Thymus (tissue), 11 donors: ENCODE results near the gene LEFTY1. TPM values are rescaled to one million over a fixed set of nuclear protein-coding genes. Genes with fewer than 3 reads are reported as not detected.
A peak's percentile ranks its signal among the peaks of the same experiment; 100 is the strongest.

Experiments
- DNase-seq, 9 donors: peaks; one replicate each; pipeline ENCODE4 v3.0.0-alpha.2; 2013; ENCODE audit warnings: low spot score in 9 of 9, low read depth in 6 of 9, missing footprints in 1 of 9
- H3K27ac ChIP-seq, 2 donors: one replicate each; pipeline ENCODE4 v1.5.1; 2013; ENCODE audit warnings: control low read depth in 1 of 2, low read depth in 1 of 2, low read length in 1 of 2, mild to moderate bottlenecking in 1 of 2, moderate library complexity in 1 of 2
- H3K27me3 ChIP-seq, 2 donors: one replicate each; pipeline ENCODE4 v1.5.1; 2013; ENCODE audit warnings: low read length in 1 of 2; ENCODE audit not compliant: control insufficient read depth in 2 of 2, insufficient read depth in 1 of 2
- H3K36me3 ChIP-seq, 2 donors: one replicate each; pipeline ENCODE4 v1.5.1; 2013; ENCODE audit warnings: low read length in 1 of 2, mild to moderate bottlenecking in 1 of 2, moderate library complexity in 1 of 2; ENCODE audit not compliant: control insufficient read depth in 2 of 2, insufficient read depth in 2 of 2
- H3K4me1 ChIP-seq, 2 donors: one replicate each; pipeline ENCODE4 v1.5.1; 2013; ENCODE audit warnings: low read length in 2 of 2; ENCODE audit not compliant: control insufficient read depth in 2 of 2, insufficient read depth in 2 of 2
- H3K4me3 ChIP-seq, 2 donors: one replicate each; pipeline ENCODE4 v1.5.1; 2013; ENCODE audit warnings: low read length in 2 of 2, control low read depth in 1 of 2, mild to moderate bottlenecking in 1 of 2
- H3K9me3 ChIP-seq, 2 donors: one replicate each; pipeline ENCODE4 v1.5.1; 2013; ENCODE audit warnings: low read length in 1 of 2, mild to moderate bottlenecking in 1 of 2; ENCODE audit not compliant: control insufficient read depth in 2 of 2, insufficient read depth in 1 of 2
- WGBS: extraction: QIAGEN DNeasy Blood & Tissue Kit; methylation state at CpG from one replicate; pipeline ENCODE4 v1.1.7; 2013; 5-methylcytosine and 5-hydroxymethylcytosine counted together
- polyA plus RNA-seq: library from polyadenylated mRNA; stranded (reverse); fragments of 200-250 nt; gene quantifications from one replicate; pipeline ENCODE4 v1.2.3, GENCODE V29; 2013
- total RNA-seq: library from RNA; stranded (reverse); fragments of 120-200 nt; gene quantifications from one replicate; pipeline ENCODE4 v1.2.4, GENCODE V29; 2013
- donor health status: healthy.

Gene LEFTY1
- total and polyA plus RNA-seq, 2 donors, result 0.47 to 1.2 TPM

DNA sequence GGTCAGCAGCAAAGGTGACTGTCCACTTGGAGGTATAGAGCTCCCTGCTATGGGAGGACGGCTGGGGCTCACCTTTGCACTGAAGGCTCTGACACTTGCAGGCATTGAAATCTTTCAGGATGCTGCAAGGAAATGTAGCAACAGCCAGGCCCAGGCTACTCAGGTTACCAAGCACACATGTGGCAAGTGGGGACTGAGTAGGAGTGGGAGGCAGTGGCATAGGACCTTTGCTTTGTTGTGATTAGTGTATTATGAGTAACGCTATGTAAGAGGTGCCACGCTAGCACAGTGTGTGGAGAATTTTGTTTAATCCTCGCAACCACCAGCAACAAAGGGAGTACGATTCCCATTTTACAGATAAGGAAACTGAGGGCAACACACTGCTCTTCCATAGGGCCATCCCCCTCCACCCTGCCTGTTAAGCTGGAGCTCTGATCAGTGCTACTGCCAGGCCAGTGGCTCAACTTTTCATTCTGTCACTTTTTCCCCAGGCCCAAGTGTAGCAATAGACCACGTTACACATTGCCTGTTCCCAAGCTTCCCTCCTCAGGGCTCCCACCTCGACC, 28.0 kb downstream of the LEFTY1 start:
- no peak overlapping the region for H3K27ac ChIP-seq

DNA sequence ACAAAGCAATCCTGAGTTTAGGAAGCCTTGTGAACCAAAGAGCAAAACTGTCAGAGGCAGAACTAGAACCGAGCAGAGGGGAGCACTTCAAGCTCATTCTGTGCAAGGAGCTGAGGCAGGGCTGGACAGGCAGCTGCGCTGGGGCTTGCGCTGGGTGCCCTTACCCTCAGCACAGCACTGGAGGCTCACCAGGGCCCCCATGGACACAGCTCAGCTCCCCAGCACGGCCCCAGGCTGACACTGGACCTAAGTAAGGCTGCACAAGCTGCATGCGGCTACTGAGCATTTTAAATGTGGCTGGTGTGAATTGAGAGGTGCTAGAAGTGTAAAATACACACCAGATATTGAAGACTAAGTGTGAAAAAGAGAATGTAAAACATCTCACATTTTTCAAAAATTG, 28.8 kb downstream of the LEFTY1 start:
- no peak for DNase-seq
- 98% methylated on average over 5 of the region's 5 CpGs for WGBS

More for the DNA sequence above, 28.0 kb downstream of the LEFTY1 start:
- Histone ChIP-seq H3K9me3 (no peaks in the 10 kb centered on the region), H3K4me1 (peaks cover 7 to 18% of the 10 kb centered on the region in 2 donors), H3K4me3 (no peak overlapping the region), H3K27me3 (no peaks in the 10 kb centered on the region), H3K36me3 (peaks cover 73 to 89% of the 10 kb centered on the region in 2 donors)
- 98% methylated on average over 7 of the region's 7 CpGs for WGBS
- no peak for DNase-seq

DNA sequence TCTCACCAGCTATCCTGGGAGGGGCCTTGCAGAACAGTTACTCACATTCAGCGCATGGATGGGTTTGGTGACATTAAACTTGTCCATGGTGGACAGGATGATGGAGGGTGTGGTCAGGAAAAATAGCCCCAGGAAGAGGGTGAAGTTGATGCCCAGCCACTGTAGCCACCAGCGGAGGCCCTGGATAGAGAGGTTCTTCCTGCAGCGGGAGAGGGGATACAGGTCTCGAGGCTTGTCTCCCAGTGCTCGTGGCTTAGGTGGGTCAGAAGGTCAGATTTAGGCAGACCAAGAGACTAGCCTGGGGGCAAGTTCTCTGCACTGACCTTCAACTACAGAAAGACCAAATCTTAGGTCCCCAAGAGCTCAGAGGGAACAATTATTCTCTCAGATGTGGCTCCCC, 29.8 kb downstream of the LEFTY1 start:
- peaks cover 0 to 20% of the 10 kb centered on the region in 2 donors for H3K4me1 ChIP-seq
- WGBS, result 99% methylated on average over 5 of the region's 5 CpGs
- H3K27me3 ChIP-seq, result no peaks in the 10 kb centered on the region
- no peaks in the 10 kb centered on the region for H3K9me3 ChIP-seq
- DNase-seq, result no peak
- H3K27ac ChIP-seq, result no peak overlapping the region
- peaks cover 71 to 88% of the 10 kb centered on the region in 2 donors for H3K36me3 ChIP-seq
- H3K4me3 ChIP-seq, result no peak overlapping the region

More for the DNA sequence above, 28.8 kb downstream of the LEFTY1 start:
- Histone ChIP-seq H3K27me3 (no peaks in the 10 kb centered on the region), H3K4me1 (peaks cover 0 to 18% of the 10 kb centered on the region in 2 donors), H3K4me3 (no peak overlapping the region), H3K9me3 (no peaks in the 10 kb centered on the region), H3K36me3 (peaks cover 68 to 88% of the 10 kb centered on the region in 2 donors), H3K27ac (no peak overlapping the region)

DNA sequence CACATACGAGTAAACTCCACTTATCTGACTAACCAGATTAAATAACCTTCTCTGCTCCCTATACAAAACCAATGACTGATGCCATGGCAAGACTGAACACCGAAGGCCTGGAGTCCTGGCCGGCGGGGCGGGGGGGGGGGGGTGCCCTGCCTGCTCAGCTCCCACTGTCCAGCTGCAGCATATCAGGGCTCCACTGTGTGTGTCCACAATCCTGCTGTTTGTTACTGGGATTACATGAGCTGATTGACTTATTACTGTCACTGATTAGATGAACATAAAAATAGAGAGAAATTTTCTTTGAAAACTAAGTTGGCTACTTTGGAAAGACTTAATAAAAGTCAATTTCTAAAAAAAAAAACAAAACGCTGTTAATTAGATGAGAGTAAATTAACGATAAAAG, 31.7 kb downstream of the LEFTY1 start:
- no peak for DNase-seq
- no peak overlapping the region for H3K27ac ChIP-seq
- peaks cover 72 to 90% of the 10 kb centered on the region in 2 donors for H3K36me3 ChIP-seq
- no peaks in the 10 kb centered on the region for H3K9me3 ChIP-seq
- no peaks in the 10 kb centered on the region for H3K27me3 ChIP-seq
- WGBS, result 90% methylated on average over 7 of the region's 7 CpGs
- no peak overlapping the region for H3K4me3 ChIP-seq
- H3K4me1 ChIP-seq, result peaks cover 0 to 30% of the 10 kb centered on the region in 2 donors

DNA sequence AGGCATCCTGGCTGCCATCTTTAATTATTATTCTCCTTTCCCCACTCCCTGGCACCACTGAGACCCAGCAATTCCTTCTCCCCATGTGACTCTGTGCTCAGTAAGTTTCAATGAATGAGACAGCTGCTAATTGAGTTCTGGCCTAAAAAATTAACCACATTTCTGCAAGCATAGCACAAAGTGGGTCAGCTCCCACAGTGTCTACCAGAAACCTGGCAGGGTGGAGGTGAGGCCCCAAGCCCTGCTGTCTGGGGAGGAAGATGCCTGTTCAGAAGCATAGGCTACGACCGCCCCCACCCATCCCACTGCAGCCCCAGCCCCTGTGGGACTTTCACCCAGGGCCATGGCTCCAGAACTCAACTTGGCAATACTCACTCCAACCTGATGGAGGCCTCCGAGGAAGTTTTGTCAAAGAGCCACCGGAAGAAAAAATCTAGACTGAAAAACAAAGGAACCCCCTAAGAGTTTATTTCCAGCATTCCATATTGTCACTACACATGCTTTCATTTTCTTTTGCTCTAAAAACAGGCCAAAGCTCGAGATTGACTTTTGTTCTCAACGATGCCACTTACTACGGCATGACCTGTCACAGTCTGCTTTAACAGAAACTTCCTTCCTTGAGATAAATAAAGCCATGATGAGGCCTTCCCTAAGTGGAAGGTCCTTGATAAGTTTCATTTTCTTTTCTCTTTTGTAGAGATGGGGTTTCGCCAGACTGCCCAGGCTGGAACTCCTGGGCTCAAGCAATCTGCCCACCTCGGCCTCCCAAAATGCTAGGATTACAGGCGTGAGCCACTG, 33.2 kb downstream of the LEFTY1 start:
- 76% methylated on average over 10 of the region's 10 CpGs for WGBS
- Histone ChIP-seq H3K36me3 (peaks cover 68 to 90% of the 10 kb centered on the region in 2 donors), H3K27ac (peak overlapping the region; percentile 11 to 69), H3K9me3 (peaks cover 0 to 8% of the 10 kb centered on the region in 2 donors), H3K4me3 (no peak overlapping the region), H3K4me1 (peaks cover 0 to 44% of the 10 kb centered on the region in 2 donors), H3K27me3 (no peaks in the 10 kb centered on the region)
- peak in 1 of 9 donors; percentile 57 for DNase-seq

DNA sequence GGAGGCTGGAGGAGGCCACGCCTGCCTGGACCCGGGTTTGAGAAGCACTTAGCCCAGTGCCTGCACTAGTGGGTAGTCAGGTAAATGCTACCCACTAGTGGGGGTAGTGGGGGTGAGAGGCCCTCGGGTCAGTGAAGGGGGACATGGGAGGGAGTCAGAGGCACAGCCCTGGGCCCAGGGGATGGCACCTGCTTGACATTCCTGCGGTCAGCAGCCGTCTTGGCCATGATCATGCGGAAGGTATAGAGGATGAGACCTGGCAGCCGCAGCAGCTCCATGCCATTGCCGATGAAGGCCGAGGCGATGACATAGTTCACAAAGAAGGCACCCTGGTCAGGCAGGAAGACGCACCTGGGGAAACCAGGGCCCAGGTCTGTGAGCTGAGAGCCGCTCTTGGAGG, 35.5 kb downstream of the LEFTY1 start:
- H3K4me3 ChIP-seq, result no peak overlapping the region
- H3K27me3 ChIP-seq, result no peaks in the 10 kb centered on the region
- peaks cover 51 to 85% of the 10 kb centered on the region in 2 donors for H3K36me3 ChIP-seq
- H3K4me1 ChIP-seq, result peaks cover 19 to 66% of the 10 kb centered on the region in 2 donors
- H3K27ac ChIP-seq, result no peak overlapping the region
- peaks cover 0 to 12% of the 10 kb centered on the region in 2 donors for H3K9me3 ChIP-seq
- no peak for DNase-seq
- WGBS, result 98% methylated on average over 12 of the region's 12 CpGs

DNA sequence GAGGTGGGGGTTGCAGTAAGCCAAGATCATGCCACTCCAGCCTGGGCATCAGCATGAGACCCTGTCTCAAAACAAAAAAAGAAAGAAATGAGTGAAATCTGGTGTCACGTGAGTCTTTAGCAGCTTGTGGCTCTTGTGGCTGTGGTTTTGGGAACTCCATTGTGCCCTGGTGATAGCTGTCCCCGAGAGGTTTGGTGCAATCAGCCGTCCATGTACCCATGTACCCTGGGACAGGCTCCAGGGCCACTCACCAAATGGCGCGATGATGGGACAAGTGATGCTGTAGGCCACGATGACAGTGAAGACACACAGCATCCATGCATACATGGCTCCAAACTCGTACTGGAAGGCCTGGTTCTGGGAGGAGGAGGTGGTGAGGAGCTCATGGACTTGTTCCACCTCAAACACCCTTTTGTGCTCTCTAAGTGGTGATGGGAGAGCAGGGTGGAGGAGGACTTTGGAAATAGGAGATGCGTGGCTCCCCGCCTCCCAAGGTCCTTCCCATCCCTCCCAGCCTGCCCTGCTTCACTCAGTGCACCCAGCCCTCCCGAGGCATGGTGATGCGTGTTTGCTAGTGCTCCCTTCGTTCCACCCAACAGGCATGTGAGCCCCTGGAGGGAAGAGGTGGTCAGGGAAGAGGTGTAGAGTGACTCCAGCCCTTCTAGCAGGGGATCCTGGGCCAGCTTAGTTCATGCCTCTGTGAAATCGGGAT, 36.4 kb downstream of the LEFTY1 start:
- WGBS, result 92% methylated on average over 13 of the region's 13 CpGs
- Histone ChIP-seq H3K9me3 (peaks cover 0 to 12% of the 10 kb centered on the region in 2 donors), H3K4me3 (no peak overlapping the region), H3K4me1 (peaks cover 28 to 75% of the 10 kb centered on the region in 2 donors), H3K36me3 (peaks cover 51 to 80% of the 10 kb centered on the region in 2 donors), H3K27ac (no peak overlapping the region), H3K27me3 (no peaks in the 10 kb centered on the region)
- DNase-seq, result no peak

DNA sequence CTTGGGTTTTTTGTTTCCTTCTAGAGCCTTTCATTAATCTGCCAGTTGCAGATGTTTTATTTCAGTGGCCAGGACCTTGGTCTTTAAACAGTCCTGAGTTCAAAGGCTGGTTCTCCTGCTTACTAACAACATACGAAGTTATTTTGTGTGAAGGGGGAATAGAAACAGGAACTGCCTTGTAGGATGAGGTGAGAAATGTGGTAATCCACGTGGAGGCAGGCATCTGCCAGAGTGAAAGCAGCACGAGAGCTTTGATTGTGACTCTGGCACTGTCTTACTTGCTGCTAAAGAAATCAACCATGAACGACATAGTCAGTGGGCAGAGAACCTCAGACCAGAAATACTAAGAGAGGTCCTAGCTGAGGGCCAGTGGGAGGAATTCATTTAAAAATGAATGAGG, 37.1 kb downstream of the LEFTY1 start:
- Histone ChIP-seq H3K36me3 (peaks cover 47 to 80% of the 10 kb centered on the region in 2 donors), H3K4me1 (peaks cover 35 to 81% of the 10 kb centered on the region in 2 donors), H3K27me3 (no peaks in the 10 kb centered on the region), H3K4me3 (no peak overlapping the region), H3K27ac (peak overlapping the region in 1 of 2 donors; percentile 26), H3K9me3 (peaks cover 0 to 14% of the 10 kb centered on the region in 2 donors)
- WGBS, result 29% methylated on average over 4 of the region's 4 CpGs
- peak in 1 of 9 donors; percentile 35 for DNase-seq

DNA sequence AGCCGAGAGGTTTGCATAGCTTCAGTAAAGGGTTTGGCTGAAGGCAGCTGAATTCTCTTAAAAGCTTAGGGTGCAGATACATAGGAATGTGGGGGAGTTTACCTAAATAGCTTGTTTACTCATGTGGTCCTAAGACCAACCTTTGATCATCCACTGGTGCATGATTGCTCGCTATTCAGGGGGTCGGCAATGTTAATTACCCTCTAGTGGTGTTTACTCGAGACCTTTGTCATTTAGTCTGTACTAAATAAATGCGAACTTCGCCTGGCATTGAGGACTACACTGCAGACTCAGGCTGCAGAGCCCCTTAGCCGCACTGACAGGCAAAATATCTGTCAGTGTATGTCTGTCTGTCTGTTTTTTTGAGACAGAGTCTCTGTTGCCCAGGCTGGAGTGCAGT, 38.6 kb downstream of the LEFTY1 start:
- Histone ChIP-seq H3K27me3 (no peaks in the 10 kb centered on the region), H3K4me3 (no peak overlapping the region), H3K27ac (peak overlapping the region in 1 of 2 donors; percentile 97), H3K4me1 (peaks cover 40 to 81% of the 10 kb centered on the region in 2 donors), H3K9me3 (peaks cover 0 to 16% of the 10 kb centered on the region in 2 donors), H3K36me3 (peaks cover 48 to 82% of the 10 kb centered on the region in 2 donors)
- WGBS, result 98% methylated on average over 7 of the region's 7 CpGs
- DNase-seq, result no peak
